WTC11 (cell line): ENCODE measurements around the gene AGPAT3. TPM values are rescaled to one million over a fixed set of nuclear protein-coding genes. Genes with fewer than 3 reads are reported as not detected.

Source experiments
- ATAC-seq: fragments of 200-7000 bp; cut with Tn5 transposase; 2 replicates; pipeline ENCODE4 v1.10.0; 2021; ENCODE audit warnings: mild to moderate bottlenecking, moderate library complexity
- CTCF ChIA-PET: fragments of 300-600 bp; sonication (Branson Sonifier 250); formaldehyde crosslinking; loops from one replicate; lab custom pipeline; 2021; ENCODE audit warnings: antibody characterized with exemption; lab: Charles Lee
- POLR2A ChIA-PET: fragments of 350-600 bp; sonication (Branson Sonifier 250); formaldehyde crosslinking; loops from one replicate; lab custom pipeline; 2021; ENCODE audit warnings: antibody characterized with exemption; lab: Charles Lee
- DNase-seq: peaks from one replicate; pipeline ENCODE4 v3.0.0; 2021; ENCODE audit warnings: low spot score
- H3K27ac Mint-ChIP-seq: 2 replicates; pipeline ENCODE4 v1.8.0; 2021; ENCODE audit warnings: mixed read lengths
- H3K27me3 Mint-ChIP-seq: 2 replicates; pipeline ENCODE4 v1.8.0; 2021; ENCODE audit warnings: low read depth, mild to moderate bottlenecking, moderate library complexity, mixed read lengths
- H3K36me3 Mint-ChIP-seq: 2 replicates; pipeline ENCODE4 v1.8.0; 2021; ENCODE audit warnings: mixed read lengths
- H3K4me1 Mint-ChIP-seq: 2 replicates; pipeline ENCODE4 v1.8.0; 2022; ENCODE audit warnings: mixed read lengths
- H3K4me3 Mint-ChIP-seq: 2 replicates; pipeline ENCODE4 v1.8.0; 2021; ENCODE audit warnings: mild to moderate bottlenecking, moderate library complexity, mixed read lengths
- H3K9me3 Mint-ChIP-seq: 2 replicates; pipeline ENCODE4 v1.8.0; 2021; ENCODE audit warnings: mixed read lengths
- AR ChIP-seq: fragments of 250-450 bp; sonication (Bioruptor Pico); IDR thresholded peaks from 2 replicates; pipeline ENCODE4 v1.9.0; 2021; ENCODE audit warnings: mild to moderate bottlenecking
- CBFB ChIP-seq: sonication (generic); formaldehyde crosslinking; IDR thresholded peaks from 2 replicates; pipeline ENCODE4 v1.8.1; 2022; ENCODE audit warnings: mild to moderate bottlenecking, low read depth, missing genetic modification reagents
- CDX4 ChIP-seq: fragments of 250-450 bp; sonication (Bioruptor Pico); IDR thresholded peaks from 2 replicates; pipeline ENCODE4 v1.9.0; 2021; ENCODE audit warnings: moderate library complexity, mild to moderate bottlenecking, inconsistent platforms, borderline replicate concordance
- ESRRA ChIP-seq: sonication (generic); formaldehyde crosslinking; IDR thresholded peaks from 2 replicates; pipeline ENCODE4 v1.8.1; 2022; ENCODE audit warnings: mild to moderate bottlenecking, missing genetic modification reagents, borderline replicate concordance
- FOXP1 ChIP-seq: sonication (generic); formaldehyde crosslinking; IDR thresholded peaks from 2 replicates; pipeline ENCODE4 v1.8.0; 2022; ENCODE audit warnings: missing genetic modification reagents, mild to moderate bottlenecking, moderate library complexity, borderline replicate concordance
- GABPB1 ChIP-seq: sonication (generic); formaldehyde crosslinking; IDR thresholded peaks from 2 replicates; pipeline ENCODE4 v1.8.1; 2023; ENCODE audit warnings: mild to moderate bottlenecking, missing genetic modification reagents
- GRHL2 ChIP-seq: fragments of 250-450 bp; sonication (Bioruptor Pico); IDR thresholded peaks from 2 replicates; pipeline ENCODE4 v1.8.0; 2022; ENCODE audit warnings: mild to moderate bottlenecking, moderate library complexity; ENCODE audit not compliant: insufficient replicate concordance, severe bottlenecking
- IRF1 ChIP-seq: sonication (generic); formaldehyde crosslinking; IDR thresholded peaks from 2 replicates; pipeline ENCODE4 v1.8.0; 2023; ENCODE audit warnings: missing genetic modification reagents
- NFATC4 ChIP-seq: fragments of 250-450 bp; sonication (Bioruptor Pico); IDR thresholded peaks from 2 replicates; pipeline ENCODE4 v1.9.0; 2021; ENCODE audit warnings: mild to moderate bottlenecking
- NR1H2 ChIP-seq: sonication (generic); formaldehyde crosslinking; IDR thresholded peaks from 2 replicates; pipeline ENCODE4 v1.9.0; 2021; ENCODE audit warnings: mild to moderate bottlenecking, moderate library complexity, missing genetic modification reagents
- NR2C2 ChIP-seq: sonication (generic); formaldehyde crosslinking; IDR thresholded peaks from 2 replicates; pipeline ENCODE4 v1.8.0; 2022; ENCODE audit warnings: mild to moderate bottlenecking, missing genetic modification reagents
- PREB ChIP-seq: sonication (generic); formaldehyde crosslinking; IDR thresholded peaks from 2 replicates; pipeline ENCODE4 v1.8.1; 2022; ENCODE audit warnings: mild to moderate bottlenecking, missing genetic modification reagents, moderate library complexity, borderline replicate concordance
- TEAD1 ChIP-seq: sonication (generic); formaldehyde crosslinking; IDR thresholded peaks from 2 replicates; pipeline ENCODE4 v1.8.0; 2022; ENCODE audit warnings: mild to moderate bottlenecking, missing genetic modification reagents
- ZNF121 ChIP-seq: sonication (generic); formaldehyde crosslinking; IDR thresholded peaks from 2 replicates; pipeline ENCODE4 v1.8.0; 2023; ENCODE audit warnings: missing genetic modification reagents
- ZNF317 ChIP-seq: sonication (generic); formaldehyde crosslinking; IDR thresholded peaks from 2 replicates; pipeline ENCODE4 v1.8.1; 2023; ENCODE audit warnings: low read depth, mild to moderate bottlenecking, moderate library complexity, missing genetic modification reagents, borderline replicate concordance
- ZNF416 ChIP-seq: fragments of 250-450 bp; sonication (Bioruptor Pico); IDR thresholded peaks from 2 replicates; pipeline ENCODE4 v1.9.0; 2021; ENCODE audit warnings: mild to moderate bottlenecking, inconsistent platforms
- total RNA-seq: library from RNA; stranded (reverse); gene quantifications from 3 replicates; pipeline ENCODE4 v1.2.3, GENCODE V29; 2021
- TF ChIP-seq, protein P1 (sequence below): sonication (generic); formaldehyde crosslinking; IDR thresholded peaks from 2 replicates; pipeline ENCODE4 v1.8.0; 2023; ENCODE audit warnings: mild to moderate bottlenecking, missing genetic modification reagents
- TF ChIP-seq, protein P2 (sequence below): sonication (generic); formaldehyde crosslinking; IDR thresholded peaks from 2 replicates; pipeline ENCODE4 v1.8.1; 2023; ENCODE audit warnings: mild to moderate bottlenecking, missing genetic modification reagents

Gene AGPAT3
- total RNA-seq, 1 experiment from 2014 or later, result 5.6 TPM

DNA sequence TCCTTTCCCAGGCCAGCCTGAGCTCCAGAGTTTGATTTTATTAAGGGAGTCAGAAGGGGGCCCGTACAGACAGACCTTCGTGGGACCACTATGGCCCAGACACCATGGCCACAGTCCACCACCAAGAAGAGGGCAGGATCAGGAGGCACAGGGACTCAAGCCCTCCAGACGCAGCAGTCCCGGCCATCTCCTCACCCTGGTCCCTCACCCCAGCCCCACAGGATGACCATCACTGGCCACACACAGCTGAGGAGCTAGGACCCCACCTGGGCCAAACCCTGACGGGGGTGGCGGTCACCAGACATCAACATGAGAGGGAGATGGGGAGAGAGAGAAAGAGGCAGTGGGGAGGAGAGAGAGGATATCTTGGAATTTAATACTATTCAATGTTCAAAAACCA is 29.2 kb upstream of the AGPAT3 start (continued):
- TF ChIP-seq NR2C2 (no peak), ZNF416 (CRISPR knock-in tag) (no peak), IRF1 (CRISPR knock-in tag) (no peak), AR (CRISPR knock-in tag) (no peak), TEAD1 (CRISPR knock-in tag) (no peak)
- TF ChIP-seq, protein P1, sequence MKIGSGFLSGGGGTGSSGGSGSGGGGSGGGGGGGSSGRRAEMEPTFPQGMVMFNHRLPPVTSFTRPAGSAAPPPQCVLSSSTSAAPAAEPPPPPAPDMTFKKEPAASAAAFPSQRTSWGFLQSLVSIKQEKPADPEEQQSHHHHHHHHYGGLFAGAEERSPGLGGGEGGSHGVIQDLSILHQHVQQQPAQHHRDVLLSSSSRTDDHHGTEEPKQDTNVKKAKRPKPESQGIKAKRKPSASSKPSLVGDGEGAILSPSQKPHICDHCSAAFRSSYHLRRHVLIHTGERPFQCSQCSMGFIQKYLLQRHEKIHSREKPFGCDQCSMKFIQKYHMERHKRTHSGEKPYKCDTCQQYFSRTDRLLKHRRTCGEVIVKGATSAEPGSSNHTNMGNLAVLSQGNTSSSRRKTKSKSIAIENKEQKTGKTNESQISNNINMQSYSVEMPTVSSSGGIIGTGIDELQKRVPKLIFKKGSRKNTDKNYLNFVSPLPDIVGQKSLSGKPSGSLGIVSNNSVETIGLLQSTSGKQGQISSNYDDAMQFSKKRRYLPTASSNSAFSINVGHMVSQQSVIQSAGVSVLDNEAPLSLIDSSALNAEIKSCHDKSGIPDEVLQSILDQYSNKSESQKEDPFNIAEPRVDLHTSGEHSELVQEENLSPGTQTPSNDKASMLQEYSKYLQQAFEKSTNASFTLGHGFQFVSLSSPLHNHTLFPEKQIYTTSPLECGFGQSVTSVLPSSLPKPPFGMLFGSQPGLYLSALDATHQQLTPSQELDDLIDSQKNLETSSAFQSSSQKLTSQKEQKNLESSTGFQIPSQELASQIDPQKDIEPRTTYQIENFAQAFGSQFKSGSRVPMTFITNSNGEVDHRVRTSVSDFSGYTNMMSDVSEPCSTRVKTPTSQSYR (CRISPR knock-in tag), result no peak
- TF ChIP-seq, protein P2, sequence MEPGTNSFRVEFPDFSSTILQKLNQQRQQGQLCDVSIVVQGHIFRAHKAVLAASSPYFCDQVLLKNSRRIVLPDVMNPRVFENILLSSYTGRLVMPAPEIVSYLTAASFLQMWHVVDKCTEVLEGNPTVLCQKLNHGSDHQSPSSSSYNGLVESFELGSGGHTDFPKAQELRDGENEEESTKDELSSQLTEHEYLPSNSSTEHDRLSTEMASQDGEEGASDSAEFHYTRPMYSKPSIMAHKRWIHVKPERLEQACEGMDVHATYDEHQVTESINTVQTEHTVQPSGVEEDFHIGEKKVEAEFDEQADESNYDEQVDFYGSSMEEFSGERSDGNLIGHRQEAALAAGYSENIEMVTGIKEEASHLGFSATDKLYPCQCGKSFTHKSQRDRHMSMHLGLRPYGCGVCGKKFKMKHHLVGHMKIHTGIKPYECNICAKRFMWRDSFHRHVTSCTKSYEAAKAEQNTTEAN, result no peak

- ChIA-PET CTCF (interaction anchor here (1.1 to 1.7 kb wide), 5 partner anchors 9 to 105 kb away, joined by 3 to 5 read pairs (median 4); no protein-coding TSS in a partner anchor), POLR2A (interaction anchor here (0.6 kb wide), 2 partner anchors 24 to 1226 kb away, joined by 3 to 4 read pairs; no protein-coding TSS in a partner anchor)
- no peak overlapping the region for H3K27ac Mint-ChIP-seq
- TF ChIP-seq FOXP1 (CRISPR knock-in tag) (no peak), NR2C2 (no peak), PREB (no peak), GRHL2 (CRISPR knock-in tag) (no peak), TEAD1 (CRISPR knock-in tag) (no peak), CBFB (CRISPR knock-in tag) (no peak), NFATC4 (CRISPR knock-in tag) (no peak), ESRRA (CRISPR knock-in tag) (no peak), ZNF317 (CRISPR knock-in tag) (no peak), ZNF121 (CRISPR knock-in tag) (no peak), CDX4 (CRISPR knock-in tag) (no peak), NR1H2 (CRISPR knock-in tag) (no peak), GABPB1 (no peak)
- no peak for ATAC-seq
- no peak overlapping the region for H3K4me3 Mint-ChIP-seq
- H3K4me1 Mint-ChIP-seq, result no peaks in the 10 kb centered on the region
- H3K36me3 Mint-ChIP-seq, result no peaks in the 10 kb centered on the region
- DNase-seq, result no peak
- no peaks in the 10 kb centered on the region; the same call in 1 of the 2 replicates for H3K27me3 Mint-ChIP-seq
- peaks cover 8% of the 10 kb centered on the region for H3K9me3 Mint-ChIP-seq
These were observed 28.4 kb upstream of the AGPAT3 start for GRCh38 chr21:43836616-43837015.
